ENCODE data around the gene TDRD7.

- TF ChIP-seq, protein P1, sequence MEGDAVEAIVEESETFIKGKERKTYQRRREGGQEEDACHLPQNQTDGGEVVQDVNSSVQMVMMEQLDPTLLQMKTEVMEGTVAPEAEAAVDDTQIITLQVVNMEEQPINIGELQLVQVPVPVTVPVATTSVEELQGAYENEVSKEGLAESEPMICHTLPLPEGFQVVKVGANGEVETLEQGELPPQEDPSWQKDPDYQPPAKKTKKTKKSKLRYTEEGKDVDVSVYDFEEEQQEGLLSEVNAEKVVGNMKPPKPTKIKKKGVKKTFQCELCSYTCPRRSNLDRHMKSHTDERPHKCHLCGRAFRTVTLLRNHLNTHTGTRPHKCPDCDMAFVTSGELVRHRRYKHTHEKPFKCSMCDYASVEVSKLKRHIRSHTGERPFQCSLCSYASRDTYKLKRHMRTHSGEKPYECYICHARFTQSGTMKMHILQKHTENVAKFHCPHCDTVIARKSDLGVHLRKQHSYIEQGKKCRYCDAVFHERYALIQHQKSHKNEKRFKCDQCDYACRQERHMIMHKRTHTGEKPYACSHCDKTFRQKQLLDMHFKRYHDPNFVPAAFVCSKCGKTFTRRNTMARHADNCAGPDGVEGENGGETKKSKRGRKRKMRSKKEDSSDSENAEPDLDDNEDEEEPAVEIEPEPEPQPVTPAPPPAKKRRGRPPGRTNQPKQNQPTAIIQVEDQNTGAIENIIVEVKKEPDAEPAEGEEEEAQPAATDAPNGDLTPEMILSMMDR (IDR thresholded peaks at IDR 0.05), result no peak
- TF ChIP-seq POLR2A (IDR thresholded peaks at IDR 0.05), result no peak
- no peak for TF ChIP-seq EP300 (IDR thresholded peaks at IDR 0.05)
These were observed 38.6 kb upstream of the TDRD7 start for GRCh38 chr9:97373331-97373730.
